Gastrocnemius medialis (tissue), 4 donors: ENCODE data around the gene HPCAL4.

Experiments
- CTCF ChIP-seq, 5 experiments: fragments of 450-650 bp in 3 of 5; fragments of 200-600 bp in 2 of 5; sonication (generic) in 2 of 5; IDR thresholded peaks in 4 of 5; conservative IDR thresholded peaks in 1 of 5; 1 replicate in 4 of 5; 2 replicates in 1 of 5; pipeline ENCODE4 v1.5.1; 2016 to 2019; ENCODE audit warnings: antibody characterized with exemption in 5 of 5, mild to moderate bottlenecking in 3 of 5, moderate library complexity in 3 of 5
- POLR2A ChIP-seq, 2 donors: fragments of 450-650 bp; IDR thresholded peaks; one replicate each; pipeline ENCODE4 v1.6.1; 2017; ENCODE audit warnings: antibody characterized with exemption in 2 of 2, mild to moderate bottlenecking in 2 of 2, moderate library complexity in 2 of 2

- TF ChIP-seq POLR2A (IDR thresholded peaks at IDR 0.05) (no peak), CTCF (IDR thresholded peaks at IDR 0.05 in 4 of 5, conservative IDR thresholded peaks at IDR 0.05 in 1 of 5) (no peak)
Observed at GRCh38 chr1:39678889-39679288, 12.3 kb downstream of the HPCAL4 start.
